GM12892 (cell line): ENCODE results near the gene EAF1.
"Not testable (repeated sequence)": the region's sequence is repeated elsewhere in the genome, so short reads cannot be mapped to it uniquely, and the experiment has no call there.

Experiments
- DNase-seq: peaks from one replicate; pipeline ENCODE4 v3.0.0; 2011; ENCODE audit not compliant: insufficient read length
- FAIRE-seq: peaks from 2 replicates; lab custom pipeline; 2011; peaks lifted over from hg19 to GRCh38; lab: Jason Lieb, UNC
- POLR2A ChIP-seq: IDR thresholded peaks from 2 replicates; pipeline ENCODE4 v1.6.1; 2011; ENCODE audit warnings: low read depth, low read length, control low read depth
- POLR2AphosphoS5 ChIP-seq: IDR thresholded peaks from 2 replicates; pipeline ENCODE4 v1.6.1; 2011; ENCODE audit warnings: low read depth, low read length, control low read depth
- TAF1 ChIP-seq: IDR thresholded peaks from 2 replicates; pipeline ENCODE4 v1.6.1; 2011; ENCODE audit warnings: low read depth, mild to moderate bottlenecking, control low read depth, low read length, borderline replicate concordance

The EAF1 gene

DNA sequence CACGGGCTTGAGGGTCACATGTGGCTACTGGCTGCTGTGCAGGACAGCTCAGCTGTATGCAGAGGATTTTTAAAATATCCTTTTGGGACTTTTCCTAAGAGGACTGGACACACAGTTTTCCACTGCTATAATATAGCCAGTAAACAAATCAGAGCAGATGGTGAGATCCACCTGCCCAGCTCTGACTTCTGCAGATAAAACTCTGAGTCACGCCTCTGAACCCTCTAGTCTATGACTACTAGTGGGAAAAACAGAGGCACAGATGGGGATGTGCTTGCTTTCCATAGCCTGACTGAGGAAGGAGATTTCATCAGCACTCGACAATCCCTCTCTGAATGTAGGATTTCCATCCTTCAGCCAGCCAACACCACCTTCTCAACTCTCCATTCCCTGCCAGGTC lies 49.0 kb downstream of the EAF1 start:
- no peak for FAIRE-seq
- DNase-seq: no peak
- no peak for TF ChIP-seq POLR2AphosphoS5
- TF ChIP-seq TAF1: no peak
- TF ChIP-seq POLR2A: no peak

GRCh38 chr3:15477951-15478639 lies 50.7 kb downstream of the EAF1 start:
- DNase-seq: no peak
- no peak for FAIRE-seq
- TF ChIP-seq TAF1: no peak
- no peak for TF ChIP-seq POLR2AphosphoS5
- TF ChIP-seq POLR2A: no peak

DNA sequence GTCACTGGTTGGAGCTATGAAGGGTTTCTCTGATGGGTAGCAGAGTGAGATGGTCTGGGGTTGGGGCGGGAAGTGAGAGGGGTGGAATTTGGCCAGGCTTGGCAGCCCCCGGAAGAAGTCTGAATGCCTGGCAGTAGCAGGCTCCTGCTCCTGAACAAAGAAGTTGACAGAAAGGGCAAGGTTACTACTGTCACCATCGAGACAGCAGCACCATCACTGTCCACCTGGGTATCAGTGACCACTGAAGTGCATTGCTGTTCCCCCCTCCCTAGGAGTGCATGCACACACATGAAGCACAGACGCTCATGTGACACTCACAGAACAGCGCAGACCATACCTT lies 51.2 kb downstream of the EAF1 start:
- FAIRE-seq: no peak
- no peak for DNase-seq
- no peak for TF ChIP-seq POLR2AphosphoS5
- no peak for TF ChIP-seq TAF1

DNA sequence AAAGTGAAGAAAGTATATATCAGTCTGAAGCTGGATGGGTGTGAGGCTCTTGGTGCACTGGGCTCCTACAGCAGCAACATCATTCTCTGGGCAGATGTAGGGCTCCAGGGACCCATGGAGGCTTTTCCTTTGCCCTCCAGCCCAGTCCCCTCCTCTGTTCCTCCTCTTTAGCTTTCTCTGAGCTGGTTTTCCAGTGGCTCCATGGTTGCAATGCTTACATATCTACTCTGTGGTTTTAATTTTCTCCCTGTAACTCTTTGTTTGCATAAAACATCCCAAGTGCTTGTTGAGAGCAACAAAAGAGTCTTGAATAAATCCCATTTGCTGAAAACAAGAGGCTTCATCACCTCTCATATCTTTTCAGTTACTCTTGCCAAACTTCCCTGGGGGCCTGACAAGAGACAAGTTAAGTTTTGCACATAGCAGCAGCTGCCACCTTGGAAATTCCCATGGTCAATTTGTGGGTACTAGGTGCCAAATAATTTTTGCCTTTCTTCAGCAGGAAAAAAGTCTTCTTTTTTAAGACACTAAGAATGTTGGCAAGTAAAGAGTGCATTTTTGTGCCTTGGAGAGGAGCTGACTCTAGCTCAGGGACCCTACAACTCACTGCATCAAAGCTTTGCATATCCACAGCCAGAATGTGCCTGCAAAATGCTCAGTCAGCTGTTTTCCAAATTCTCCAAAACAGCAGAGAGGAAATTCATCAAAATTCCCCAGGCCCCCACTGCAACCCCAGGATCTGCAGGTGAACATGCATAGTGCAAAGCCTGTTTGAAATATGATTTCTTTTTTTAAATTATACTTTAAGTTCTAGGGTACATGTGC lies 52.2 kb downstream of the EAF1 start:
- TF ChIP-seq TAF1: no peak
- TF ChIP-seq POLR2AphosphoS5: no peak
- TF ChIP-seq POLR2A: no peak
- no peak for FAIRE-seq
- DNase-seq: no peak

- DNase-seq, FAIRE-seq: not testable (repeated sequence)
Observed at GRCh38 chr3:15484551-15484950, 57.2 kb downstream of the EAF1 start.

DNA sequence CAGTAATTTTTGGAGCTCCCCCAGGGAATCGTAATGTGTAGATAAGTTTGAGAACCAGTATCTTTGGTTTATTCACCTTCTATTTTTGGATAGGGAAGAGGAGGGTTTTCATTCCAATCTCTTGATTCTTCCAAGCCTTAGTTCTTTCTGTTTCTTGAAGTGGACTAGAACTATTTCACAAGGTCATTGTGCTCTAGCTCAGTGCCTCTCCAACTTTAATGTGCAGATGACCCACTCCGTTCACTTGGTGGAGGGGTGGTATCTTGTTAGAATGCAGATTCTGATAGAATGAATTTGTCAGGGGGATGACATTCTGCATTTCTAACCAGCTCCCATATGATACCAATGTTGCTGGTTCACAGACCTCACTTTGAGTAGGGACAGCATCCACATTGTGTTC lies 58.6 kb downstream of the EAF1 start:
- no peak for TF ChIP-seq POLR2A
- TF ChIP-seq TAF1: no peak
- TF ChIP-seq POLR2AphosphoS5: no peak
- DNase-seq (no peak), FAIRE-seq (no peak)

GRCh38 chr3:15486979-15487378 lies 59.6 kb downstream of the EAF1 start:
- FAIRE-seq: no peak
- TF ChIP-seq TAF1 (no peak), POLR2A (no peak), POLR2AphosphoS5 (no peak)
- DNase-seq: no peak

- DNase-seq (no peak), FAIRE-seq (no peak)
- no peak for TF ChIP-seq POLR2A
- no peak for TF ChIP-seq TAF1
Observed at GRCh38 chr3:15488002-15488401, 60.6 kb downstream of the EAF1 start.

DNA sequence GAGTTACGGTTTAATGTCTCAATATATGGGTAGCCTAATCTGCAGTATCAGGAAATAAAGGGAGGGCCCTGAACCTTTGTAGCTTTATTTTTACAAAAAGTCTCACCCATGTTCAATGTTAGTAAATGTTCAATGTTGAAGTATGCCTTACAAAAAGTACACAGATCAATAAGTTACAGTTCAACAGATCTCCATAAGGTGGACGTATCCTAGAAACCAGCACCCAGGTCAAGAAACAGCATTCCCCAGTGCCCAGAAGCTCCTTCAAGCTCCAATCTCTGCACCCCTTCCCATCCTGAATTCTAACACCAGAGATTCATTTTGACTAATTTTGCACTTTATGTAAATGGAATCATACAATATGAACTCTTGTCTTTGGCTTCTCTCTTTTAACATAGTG lies 62.8 kb downstream of the EAF1 start:
- TF ChIP-seq POLR2AphosphoS5: no peak
- TF ChIP-seq POLR2A: no peak
- TF ChIP-seq TAF1: no peak
- FAIRE-seq: no peak
- DNase-seq: no peak

GRCh38 chr3:15491143-15491542 lies 63.7 kb downstream of the EAF1 start:
- no peak for TF ChIP-seq POLR2A
- no peak for TF ChIP-seq TAF1
- TF ChIP-seq POLR2AphosphoS5: no peak
- DNase-seq (peak; percentile 26), FAIRE-seq (no peak)
